ENCODE results near the gene OR52N5. TPM values are rescaled to one million over a fixed set of nuclear protein-coding genes. Genes with fewer than 3 reads are reported as not detected.

The OR52N5 gene
- total RNA-seq, 1 donor from 2014 or later = not detected

DNA sequence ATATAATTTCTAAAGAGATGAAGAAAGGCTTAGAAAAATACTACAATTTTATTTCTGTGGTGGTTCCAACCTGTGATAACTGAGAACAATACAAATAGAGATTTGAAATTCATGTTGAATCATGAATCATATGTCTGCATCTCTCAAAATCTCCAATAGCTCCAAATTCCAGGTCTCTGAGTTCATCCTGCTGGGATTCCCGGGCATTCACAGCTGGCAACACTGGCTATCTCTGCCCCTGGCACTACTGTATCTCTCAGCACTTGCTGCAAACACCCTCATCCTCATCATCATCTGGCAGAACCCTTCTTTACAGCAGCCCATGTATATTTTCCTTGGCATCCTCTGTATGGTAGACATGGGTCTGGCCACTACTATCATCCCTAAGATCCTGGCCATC is 46.8 kb downstream of the OR52N5 start, which contains the start of gene OR56B1:
Gene OR56B1, plus strand, starts transcription at position 53 of the 400 bp plus-strand sequence. Its CDS starts 69 bp downstream, at position 122.
- intact Hi-C loops (cut with DNase I) = no loop called here
- ATAC-seq = no peak
- no peak for DNase-seq (ENCODE audit: missing footprints)

- intact Hi-C loops (cut with DNase I) = no loop called here
Measured at GRCh38 chr11:5727691-5728090, 55.5 kb downstream of the OR52N5 start.

DNA sequence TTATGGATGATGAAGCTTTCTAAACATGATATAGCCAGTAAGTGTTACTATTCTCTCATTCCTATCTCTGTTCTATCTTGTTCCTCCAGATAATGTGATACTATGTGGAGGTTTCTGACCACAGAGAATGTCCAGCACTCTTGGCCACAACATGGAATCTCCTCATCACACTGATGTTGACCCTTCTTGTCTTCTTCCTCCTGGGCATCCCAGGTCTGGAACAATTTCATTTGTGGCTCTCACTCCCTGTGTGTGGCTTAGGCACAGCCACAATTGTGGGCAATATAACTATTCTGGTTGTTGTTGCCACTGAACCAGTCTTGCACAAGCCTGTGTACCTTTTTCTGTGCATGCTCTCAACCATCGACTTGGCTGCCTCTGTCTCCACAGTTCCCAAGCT is 56.8 kb downstream of the OR52N5 start:
- no peak for ATAC-seq
- intact Hi-C loops (cut with DNase I) = no loop called here
- DNase-seq (ENCODE audit: missing footprints) = no peak

More at GRCh38 chr11:5727691-5728090, 55.5 kb downstream of the OR52N5 start:
- no peak for DNase-seq (ENCODE audit: missing footprints)
- no peak for ATAC-seq

Other genes with a start within 250 kb of the OR52N5 start
- not detected for gene OR52H1, start 234.8 kb downstream of the OR52N5 start, total RNA-seq
- gene OR52B6, start 202.5 kb downstream of the OR52N5 start, total RNA-seq = not detected
- gene TRIM6, start 186.7 kb downstream of the OR52N5 start, total RNA-seq = 0.84 TPM
- gene TRIM34, start 158.4 kb downstream of the OR52N5 start, total RNA-seq = 2.8 TPM
- 9.8 TPM for gene TRIM5, start 98.3 kb downstream of the OR52N5 start, total RNA-seq
- gene TRIM22, start 93.6 kb downstream of the OR52N5 start, total RNA-seq = 22.4 TPM
- gene OR56B1, start 46.9 kb downstream of the OR52N5 start, total RNA-seq = not detected
- gene OR52N4, start 29.1 kb downstream of the OR52N5 start, total RNA-seq = not detected
- not detected for gene OR52N1, start 7.9 kb upstream of the OR52N5 start, total RNA-seq
- not detected for gene OR52N2, start 25.6 kb upstream of the OR52N5 start, total RNA-seq
- not detected for gene OR52E6, start 58.5 kb upstream of the OR52N5 start, total RNA-seq
- not detected for gene OR52E8, start 74.3 kb upstream of the OR52N5 start, total RNA-seq
- gene OR52E4, start 97.3 kb upstream of the OR52N5 start, total RNA-seq = not detected
- gene OR52E5, start 109.9 kb upstream of the OR52N5 start, total RNA-seq = not detected
- gene OR56A3, start 158.9 kb upstream of the OR52N5 start, total RNA-seq = not detected
- not detected for gene OR56A5, start 185.1 kb upstream of the OR52N5 start, total RNA-seq
- gene OR52L1, start 203.6 kb upstream of the OR52N5 start, total RNA-seq = not detected
- not detected for gene OR56A4, start 223.6 kb upstream of the OR52N5 start, total RNA-seq
- not detected for gene OR56A1, start 247.4 kb upstream of the OR52N5 start, total RNA-seq

All from Right ventricle myocardium inferior (tissue), 1 donor.